GM11168 (cell line): Measurements from ENCODE around the gene QSOX2.

Experiments used
- in situ Hi-C: fragments of 300-500 bp; cut with MboI; formaldehyde crosslinking; loops from one replicate; pipeline ENCODE4 v1.12.0; 2022; ENCODE audit warnings: low sequenced_read_pairs; ENCODE audit not compliant: unreplicated experiment

Gene QSOX2

GRCh38 chr9:136208675-136209074 is 36.9 kb downstream of the QSOX2 start:
- in situ Hi-C loops: no loop called here

GRCh38 chr9:136207616-136208015 is 38.0 kb downstream of the QSOX2 start:
- in situ Hi-C loops: no loop called here

- in situ Hi-C loops: no loop called here
Observed at GRCh38 chr9:136206602-136207275, 38.9 kb downstream of the QSOX2 start.

DNA sequence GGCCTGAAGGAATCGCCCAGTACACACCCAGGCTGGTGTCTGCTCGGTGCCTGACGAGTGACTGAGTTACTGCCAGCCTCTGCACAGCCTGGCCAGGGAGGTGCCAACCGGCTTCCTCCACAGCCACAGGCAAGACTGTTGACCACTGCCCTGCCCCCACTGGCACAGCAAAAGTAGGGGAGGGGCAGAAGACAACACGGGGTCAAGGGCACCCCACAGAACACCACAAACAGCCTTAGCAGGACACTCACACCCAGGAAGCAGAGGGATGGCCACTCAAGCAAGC is 40.0 kb downstream of the QSOX2 start:
- in situ Hi-C loops: no loop called here

- in situ Hi-C loops: no loop called here
Observed at GRCh38 chr9:136204838-136205706, 40.5 kb downstream of the QSOX2 start, which contains the start of gene LHX3. LHX3 (minus strand) TSS chr9:136205128; CDS start chr9:136205012, 116 bp downstream.

GRCh38 chr9:136204145-136204805 is 41.3 kb downstream of the QSOX2 start:
- in situ Hi-C loops: no loop called here

DNA sequence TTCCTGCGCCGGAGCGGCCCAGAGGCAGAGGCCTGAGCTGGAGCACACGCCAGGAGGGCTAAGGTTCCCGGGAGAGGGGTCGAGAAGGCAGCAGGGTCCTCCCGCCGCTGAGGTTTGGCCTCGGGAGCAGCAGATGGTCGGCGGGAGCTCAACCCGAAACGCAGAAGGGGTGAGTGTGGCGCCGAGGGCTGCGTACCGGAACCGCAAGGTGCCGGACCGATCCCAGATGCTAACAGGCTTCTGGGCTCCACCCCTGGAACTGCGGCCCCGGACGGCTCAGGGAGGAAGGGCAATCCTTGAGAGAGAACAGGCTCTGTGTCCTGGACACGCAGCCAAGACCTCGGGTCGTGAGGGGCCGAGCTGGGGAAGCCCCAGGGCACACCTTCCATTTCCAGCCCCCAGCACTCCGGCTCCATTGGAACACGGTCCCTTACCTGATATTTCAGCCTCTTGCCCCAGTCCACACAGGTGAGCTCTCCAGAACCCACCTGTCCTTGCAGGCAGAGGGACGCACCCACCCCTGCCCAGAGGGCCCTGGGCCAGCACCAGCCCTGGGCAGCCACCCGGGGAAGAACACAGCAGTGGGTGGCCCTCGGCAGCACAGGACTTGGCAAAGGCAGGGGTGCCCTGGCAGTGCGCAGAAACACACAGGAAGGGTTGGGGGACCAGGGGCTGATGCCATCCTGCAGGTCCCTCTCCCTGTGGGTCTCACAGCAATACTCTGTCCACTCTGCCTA is 42.0 kb downstream of the QSOX2 start:
- in situ Hi-C loops: no loop called here

DNA sequence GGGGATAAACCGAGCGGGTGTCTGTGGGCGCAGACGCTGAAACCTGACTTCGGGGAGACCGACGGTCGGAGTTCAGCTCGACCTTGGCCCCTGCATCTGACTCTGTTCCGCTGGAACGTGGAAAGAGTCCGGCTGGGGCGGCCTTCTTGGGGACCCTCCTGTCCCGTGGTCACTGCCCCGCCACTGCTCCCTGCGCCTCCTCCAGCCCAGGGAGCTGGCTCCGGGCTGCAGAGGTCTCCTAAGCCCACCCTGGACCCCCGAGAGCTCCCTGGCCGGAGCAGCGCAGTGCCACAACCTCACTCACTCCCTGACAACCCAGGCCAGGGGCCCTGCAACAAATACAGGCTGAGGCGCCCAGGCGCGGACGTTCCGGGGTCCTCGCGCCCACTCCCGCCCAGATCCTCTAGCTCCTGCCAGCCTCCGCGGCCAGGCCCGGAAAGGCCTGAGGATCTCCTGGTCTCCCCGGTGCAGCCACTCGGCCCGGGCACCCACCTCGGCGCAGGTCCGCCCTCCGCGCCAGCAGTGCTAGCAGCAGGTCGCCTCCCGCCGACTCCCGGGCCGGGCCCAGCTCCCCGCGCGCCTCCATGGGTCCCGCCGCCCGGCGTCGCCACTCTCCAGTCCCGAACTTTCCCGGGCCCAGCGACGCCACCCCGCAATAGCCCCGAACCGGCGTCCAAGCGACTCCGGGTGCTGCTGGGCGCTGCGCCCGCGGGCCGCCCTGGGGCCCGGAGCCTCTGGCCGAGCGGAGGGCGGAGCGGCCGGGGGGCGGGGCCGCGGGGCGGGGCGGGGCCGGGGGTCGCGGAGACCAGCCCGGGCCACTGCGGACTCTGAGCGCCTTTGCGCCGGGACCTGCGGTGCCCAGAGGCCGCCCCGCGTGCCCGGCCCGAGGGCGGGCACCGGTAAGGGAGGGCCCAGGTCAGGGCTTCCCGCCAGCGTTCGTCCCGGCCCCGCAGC is 42.9 kb downstream of the QSOX2 start:
- in situ Hi-C loops: no loop called here

DNA sequence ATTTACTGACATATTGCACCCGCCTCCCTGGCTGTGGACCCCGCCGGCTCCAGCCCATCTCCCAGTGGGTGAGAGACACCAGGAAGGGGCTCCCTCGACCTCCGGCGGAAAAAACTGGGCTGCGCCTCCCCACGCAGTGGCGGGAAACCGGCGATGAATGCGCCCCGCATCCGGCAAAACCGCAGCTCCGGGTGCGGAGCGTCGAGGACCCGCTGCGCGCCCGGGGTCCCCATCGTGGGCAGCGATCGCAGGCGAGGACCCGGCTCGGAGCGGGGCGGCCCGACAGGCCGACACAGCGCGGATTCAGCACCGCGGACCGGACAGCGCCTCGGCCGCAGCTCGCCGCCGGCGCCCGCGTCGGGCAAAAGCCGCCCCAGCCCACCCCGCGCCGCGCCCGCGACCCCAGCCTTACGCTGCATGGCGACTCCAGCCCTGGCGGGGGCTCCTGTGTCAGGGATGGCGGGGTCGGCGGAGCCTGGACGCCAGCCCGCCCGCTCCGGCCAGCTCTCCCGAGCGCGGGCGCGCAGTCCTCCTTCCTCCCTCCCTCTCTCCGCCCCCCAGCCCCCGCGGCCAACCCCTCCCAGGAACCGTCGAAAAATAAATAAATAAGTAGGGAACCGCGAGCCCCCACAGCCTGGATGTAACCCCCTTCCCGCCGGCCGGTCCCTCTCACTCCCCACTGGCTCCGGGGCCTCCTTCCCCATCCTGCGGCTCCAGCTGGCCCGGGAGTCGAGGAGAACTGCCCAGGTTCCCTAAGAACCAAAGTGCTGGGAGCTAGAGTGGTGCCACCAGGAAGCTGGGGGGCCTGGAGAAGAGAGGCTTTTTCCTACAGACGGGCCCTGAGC is 43.8 kb downstream of the QSOX2 start:
- in situ Hi-C loops: no loop called here

DNA sequence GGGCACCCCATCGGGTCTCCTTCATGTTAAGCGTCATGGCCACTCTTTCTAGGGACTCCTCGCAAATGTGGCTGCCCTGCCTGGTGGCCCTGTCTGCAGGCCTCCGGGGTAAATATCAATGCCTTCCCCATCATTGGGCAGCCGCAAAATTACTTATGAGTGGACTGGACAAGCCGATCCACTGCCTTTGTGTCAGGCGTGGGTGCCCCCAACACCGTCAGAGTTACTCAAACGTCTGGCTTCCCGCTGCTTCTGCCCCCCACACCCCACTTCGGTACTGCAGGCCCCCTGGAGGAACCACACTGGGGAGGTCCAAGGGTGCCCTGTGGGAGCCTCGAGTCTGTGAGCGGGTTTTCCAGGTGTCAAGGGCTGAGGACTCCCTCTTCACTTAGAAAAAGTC is 44.4 kb downstream of the QSOX2 start:
- in situ Hi-C loops: no loop called here

GRCh38 chr9:136200424-136200823 is 45.2 kb downstream of the QSOX2 start:
- in situ Hi-C loops: no loop called here

DNA sequence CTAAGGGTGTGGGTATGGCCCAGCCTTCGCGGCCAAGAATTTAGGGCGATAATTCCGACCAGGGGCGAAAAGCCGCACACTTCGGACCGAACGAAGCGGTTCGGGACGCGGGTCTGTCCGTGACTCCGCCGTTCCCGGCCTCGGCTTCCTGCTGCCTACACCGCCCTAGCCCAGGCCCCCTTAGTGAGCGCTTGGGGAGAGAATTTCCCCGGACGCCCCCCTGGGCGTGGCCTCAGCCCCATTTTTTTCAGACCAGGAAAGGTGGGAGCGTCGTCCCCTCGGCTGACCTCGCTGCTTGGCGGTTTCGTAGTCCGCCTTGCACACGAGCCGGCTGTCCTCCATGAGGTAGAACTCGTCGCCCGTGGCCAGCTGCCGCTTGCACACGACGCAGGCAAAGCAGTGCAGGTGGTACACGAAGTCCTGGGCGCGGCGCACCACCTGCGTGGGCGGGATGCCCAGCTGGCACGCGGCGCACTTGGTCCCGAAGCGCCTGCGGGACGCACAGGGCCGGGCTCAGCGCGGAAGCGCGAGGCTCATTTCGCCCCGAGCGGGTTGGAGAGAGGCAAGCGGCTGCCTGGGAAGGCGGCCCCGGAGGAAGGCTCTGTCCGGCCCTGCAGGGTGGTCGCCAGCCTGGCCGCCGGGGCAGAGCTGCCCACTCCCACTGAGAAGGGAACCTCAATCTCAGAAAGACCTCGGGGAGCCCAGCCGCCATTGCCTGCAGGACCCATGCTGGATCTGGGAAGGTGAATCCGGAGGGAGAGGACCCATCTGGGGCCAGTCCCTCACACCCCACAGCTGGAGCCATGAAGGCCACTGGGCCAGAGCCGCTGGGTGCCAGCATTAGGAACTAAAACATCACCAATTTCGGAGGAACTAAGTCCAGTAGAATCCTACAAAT is 46.0 kb downstream of the QSOX2 start:
- in situ Hi-C loops: no loop called here

- in situ Hi-C loops: no loop called here
Observed at GRCh38 chr9:136198605-136199083, 47.0 kb downstream of the QSOX2 start.

DNA sequence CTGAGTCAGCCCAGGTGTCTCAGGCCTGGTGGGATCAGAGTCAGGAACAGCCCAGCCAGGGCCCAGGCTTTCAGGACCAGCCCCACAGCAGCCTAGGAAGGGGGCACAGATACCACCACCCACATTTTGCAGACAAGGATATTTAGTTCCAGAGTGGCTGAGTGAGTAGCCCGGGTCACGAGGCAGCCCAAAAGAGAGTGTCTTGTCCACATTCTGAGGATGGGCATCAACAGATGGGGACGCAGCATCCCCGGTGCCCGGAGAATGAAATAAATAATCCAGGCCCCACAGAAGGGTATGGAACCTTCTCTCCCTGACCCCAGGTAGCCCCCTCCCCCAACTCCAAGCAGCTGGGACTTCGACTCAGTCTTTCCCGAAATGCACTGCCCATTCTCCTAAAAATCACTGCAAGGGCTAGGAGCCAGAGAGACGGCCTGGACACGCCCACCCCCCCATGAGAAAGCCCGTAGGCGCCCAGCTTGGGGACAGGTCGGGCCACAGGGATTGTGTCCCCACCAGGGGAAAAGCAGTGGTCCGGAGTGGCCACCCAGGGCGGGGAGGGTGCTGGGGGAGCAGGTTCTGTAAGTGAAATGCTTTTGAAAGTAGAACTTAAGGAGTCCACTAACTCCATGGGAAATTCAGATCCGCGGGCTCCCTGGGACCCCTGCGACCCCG is 47.5 kb downstream of the QSOX2 start:
- in situ Hi-C loops: no loop called here

- in situ Hi-C loops: no loop called here
Observed at GRCh38 chr9:136197084-136197875, 48.3 kb downstream of the QSOX2 start.

DNA sequence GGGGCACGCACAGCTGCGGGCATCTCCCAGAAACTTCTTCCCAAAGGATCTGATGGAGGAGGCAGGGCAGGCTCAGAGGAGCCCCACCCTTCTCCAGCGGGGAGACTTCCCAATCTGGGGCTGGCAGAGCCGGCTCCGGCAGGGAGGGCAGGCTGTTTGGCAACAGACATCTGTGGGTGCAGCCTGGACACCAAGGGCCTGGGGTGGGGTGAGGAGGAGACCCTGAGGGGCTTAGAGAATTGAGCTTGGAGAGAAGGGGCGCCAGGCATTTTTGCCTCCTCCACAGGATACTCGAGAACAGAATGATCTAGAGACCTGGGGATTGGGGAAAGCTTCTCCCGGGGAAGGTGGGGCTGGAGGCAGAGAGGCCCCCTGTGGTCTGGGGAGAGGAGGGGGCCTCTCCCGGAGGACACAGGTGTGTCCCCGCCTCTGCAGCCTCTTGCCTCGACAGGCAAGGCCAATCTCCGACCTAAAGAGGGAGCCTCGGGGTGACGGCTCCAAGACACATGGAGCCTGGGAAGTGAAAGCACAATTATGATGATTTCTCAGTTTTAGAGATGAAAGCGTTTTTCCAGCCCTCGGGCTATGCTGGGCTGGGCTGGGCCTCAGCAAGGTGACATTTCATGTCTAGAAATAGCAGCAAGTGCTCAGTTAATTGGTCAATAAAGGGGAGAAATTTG is 49.1 kb downstream of the QSOX2 start:
- in situ Hi-C loops: no loop called here
